K562 (cell line): ENCODE measurements around the gene LLGL2. TPM values are rescaled to one million over a fixed set of nuclear protein-coding genes. Genes with fewer than 3 reads are reported as not detected.
A peak's percentile ranks its signal among the peaks of the same experiment; 100 is the strongest.

Experiments
- ATAC-seq: fragments of 200-7000 bp; cut with Tn5 transposase; 3 replicates; pipeline ENCODE4 v1.9.1; 2020; ENCODE audit warnings: moderate library complexity
- BruUV-seq: library from RNA; stranded (reverse); fragments of 400-500 nt; replicated peaks from 2 replicates; lab custom pipeline; 2021; lab: Mats Ljungman, UMichigan
- CTCF ChIA-PET: fragments of 300-600 bp; formaldehyde crosslinking; extraction: SDS; loops from one replicate; lab custom pipeline; 2021; ENCODE audit warnings: low intra/inter-chr PET ratio; lab: Yijun Ruan, JAX
- POLR2A ChIA-PET: fragments of 300-600, 350-650 bp; sonication (Branson Sonifier 250); formaldehyde crosslinking; extraction: SDS; loops from one replicate; lab custom pipeline; 2021; ENCODE audit warnings: antibody characterized with exemption, inconsistent platforms; lab: Yijun Ruan, JAX
- DNase-seq, 4 experiments: peaks; one replicate each; pipeline versions ENCODE4 v3.0.0 to v3.0.0-alpha.2; 2011 to 2018; ENCODE audit warnings: low spot score in 3 of 4, mixed read lengths in 3 of 4; ENCODE audit errors: extremely low read depth in 1 of 4
- FAIRE-seq: peaks from 2 replicates; lab custom pipeline; 2011; peaks lifted over from hg19 to GRCh38; lab: Jason Lieb, UNC
- H2AFZ ChIP-seq: 2 replicates; pipeline ENCODE4 v1.6.0; 2011; ENCODE audit warnings: low read depth, low read length, control low read depth, inconsistent platforms
- H3K27ac ChIP-seq: fragments of 200-600 bp; 3 replicates; pipeline ENCODE4 v1.8.0; 2011; ENCODE audit warnings: low read depth, mild to moderate bottlenecking, control low read depth, inconsistent platforms, low read length, moderate library complexity, mixed read lengths; ENCODE audit errors: extremely low read depth
- H3K27me3 ChIP-seq, 2 experiments: fragments of 300-600 bp in 1 of 2; 2 replicates in 1 of 2; 3 replicates in 1 of 2; pipeline versions ENCODE4 v1.6.0 to v1.8.0; 2011; ENCODE audit warnings: inconsistent platforms in 2 of 2, low read length in 2 of 2, mild to moderate bottlenecking in 1 of 2, mixed read lengths in 1 of 2, moderate library complexity in 1 of 2; ENCODE audit not compliant: control insufficient read depth in 2 of 2, insufficient read depth in 2 of 2
- H3K36me3 ChIP-seq: fragments of 300-600 bp; 3 replicates; pipeline ENCODE4 v1.8.0; 2011; ENCODE audit warnings: mild to moderate bottlenecking, low read length, inconsistent platforms; ENCODE audit not compliant: control insufficient read depth, insufficient read depth
- H3K4me1 ChIP-seq, 2 experiments: fragments of 200-600 bp in 1 of 2; replicated peaks in 1 of 2; 2 replicates in 1 of 2; 3 replicates in 1 of 2; pipeline versions ENCODE4 v1.5.1 to v1.8.0; 2011; ENCODE audit warnings: inconsistent platforms in 2 of 2, low read length in 2 of 2, mild to moderate bottlenecking in 1 of 2, mixed read lengths in 1 of 2, moderate library complexity in 1 of 2; ENCODE audit not compliant: control insufficient read depth in 2 of 2, insufficient read depth in 2 of 2
- H3K4me2 ChIP-seq: 2 replicates; pipeline ENCODE4 v1.6.1; 2011; ENCODE audit warnings: low read length, control low read depth, inconsistent platforms, mixed read lengths; ENCODE audit not compliant: insufficient read depth
- H3K4me3 ChIP-seq: fragments of 200-600 bp; sonication (generic), shearing (Covaris generic); 2 replicates; pipeline ENCODE4 v1.5.1; 2016; ENCODE audit warnings: control low read depth, inconsistent platforms
- H3K79me2 ChIP-seq: fragments of 200-600 bp; 3 replicates; pipeline ENCODE4 v1.8.0; 2011; ENCODE audit warnings: low read length, inconsistent platforms; ENCODE audit not compliant: control insufficient read depth, insufficient read depth
- H3K9ac ChIP-seq, 2 experiments: 2 replicates each; pipeline versions ENCODE4 v1.6.0 to v1.6.1; 2011; ENCODE audit warnings: low read depth in 2 of 2, low read length in 2 of 2, control low read depth in 1 of 2, inconsistent platforms in 1 of 2, mild to moderate bottlenecking in 1 of 2, mixed read lengths in 1 of 2; ENCODE audit not compliant: insufficient read depth in 1 of 2
- H3K9me1 ChIP-seq: one replicate; pipeline ENCODE4 v1.6.0; 2011; ENCODE audit warnings: inconsistent platforms, mild to moderate bottlenecking, low read length, moderate library complexity; ENCODE audit not compliant: control insufficient read depth, insufficient read depth
- H3K9me3 ChIP-seq: replicated peaks from 2 replicates; pipeline ENCODE4 v1.5.1; 2011; ENCODE audit warnings: low read depth, low read length, inconsistent platforms; ENCODE audit not compliant: control insufficient read depth, insufficient read depth
- H4K20me1 ChIP-seq: replicated peaks from 2 replicates; pipeline ENCODE4 v1.6.1; 2011; ENCODE audit warnings: low read length, inconsistent platforms, mixed read lengths; ENCODE audit not compliant: control insufficient read depth, insufficient read depth
- CCNT2 ChIP-seq: IDR thresholded peaks from 2 replicates; pipeline ENCODE4 v1.6.1; 2011; ENCODE audit warnings: borderline replicate concordance, low read depth, mild to moderate bottlenecking, moderate library complexity, mixed read lengths, low read length; ENCODE audit not compliant: insufficient read length; ENCODE audit errors: extremely low read depth
- IFI16 ChIP-seq: fragments of 250-450 bp; sonication (Bioruptor Pico); IDR thresholded peaks from 2 replicates; pipeline ENCODE4 v2.1.2; 2022; ENCODE audit warnings: mild to moderate bottlenecking, inconsistent platforms
- JUNB ChIP-seq: fragments of 450-650 bp; formaldehyde crosslinking; conservative IDR thresholded peaks from 2 replicates; pipeline ENCODE4 v1.4.0; 2020; ENCODE audit warnings: mild to moderate bottlenecking
- MLLT1 ChIP-seq, 2 experiments: fragments of 450-650 bp; IDR thresholded peaks; 2 replicates each; pipeline ENCODE4 v1.6.1; 2016
- YBX1 ChIP-seq: fragments of 450-650 bp; IDR thresholded peaks from 2 replicates; pipeline ENCODE4 v1.7.1; 2016; ENCODE audit warnings: mild to moderate bottlenecking
- ZFP91 ChIP-seq: sonication (generic); formaldehyde crosslinking; IDR thresholded peaks from 2 replicates; pipeline ENCODE4 v1.8.0; 2022; ENCODE audit warnings: mild to moderate bottlenecking, missing genetic modification reagents
- ZFX ChIP-seq: sonication (generic); formaldehyde crosslinking; IDR thresholded peaks from 2 replicates; pipeline ENCODE4 v1.8.0; 2022; ENCODE audit warnings: mild to moderate bottlenecking, missing genetic modification reagents, moderate library complexity
- ZNF830 ChIP-seq: fragments of 250-450 bp; sonication (Bioruptor Pico); IDR thresholded peaks from 2 replicates; pipeline ENCODE4 v1.5.0; 2021; ENCODE audit warnings: mild to moderate bottlenecking
- WGBS: fragments of 100-300 bp; shearing (Covaris generic); methylation state at CpG from one replicate; pipeline ENCODE4 v1.1.6; 2016; ENCODE audit warnings: low coverage, mixed read lengths; ENCODE audit not compliant: insufficient coverage; ENCODE audit errors: missing lambda C conversion rate; 5-methylcytosine and 5-hydroxymethylcytosine counted together
- in situ Hi-C: fragments of 300-500 bp; cut with MboI; formaldehyde crosslinking; loops from 4 replicates; pipeline ENCODE4 v1.15.0; 2018; ENCODE audit warnings: inconsistent platforms, mixed read lengths
- intact Hi-C: fragments of 100-400 bp; cut with micrococcal nuclease; formaldehyde crosslinking; loops from 2 replicates; pipeline ENCODE4 v1.14.2; 2022
- polyA plus RNA-seq, 8 experiments: library from polyadenylated mRNA; depleted of rRNA in 4 of 8; stranded (reverse) in 5 of 8; unstranded in 3 of 8; fragments of >200 nt; fragmentation: Nextera tagmentation in 2 of 8; fragmentation: Illumina TruSeq in 1 of 8; extraction: Ambion mirVana in 2 of 8; extraction: Trizol in 1 of 8; gene quantifications; 2 replicates each; pipeline versions ENCODE4 v1.2.1 to v1.2.3, GENCODE V29; 2011 to 2014; ENCODE audit warnings: inconsistent platforms in 1 of 8, missing spikeins in 1 of 8
- total RNA-seq, 7 experiments: library from RNA; depleted of rRNA in 6 of 7; stranded (reverse); fragments of >200 nt in 6 of 7; fragmentation: Illumina TruSeq in 2 of 7; extraction: Trizol in 2 of 7; gene quantifications; 2 replicates each; pipeline versions ENCODE4 v1.2.1 to v1.2.3, GENCODE V29; 2011 to 2021; ENCODE audit warnings: low replicate concordance in 1 of 7
- TF ChIP-seq, protein P1 (sequence below), 3 experiments: fragments of 200-800 bp in 1 of 3; sonication (Bioruptor generic) in 1 of 3; sonication (generic) in 1 of 3; formaldehyde crosslinking in 1 of 3; IDR thresholded peaks; 2 replicates each; pipeline versions ENCODE4 v1.6.1 to v1.8.0; 2016 to 2022; ENCODE audit warnings: mild to moderate bottlenecking in 2 of 3, missing compliant biosample characterization in 2 of 3, missing genetic modification characterization in 2 of 3, missing genetic modification reagents in 1 of 3
- TF ChIP-seq, protein P2 (sequence below), 2 experiments: IDR thresholded peaks; 2 replicates each; pipeline ENCODE4 v1.6.1; 2011; ENCODE audit warnings: borderline replicate concordance in 1 of 2, control low read depth in 1 of 2, low read depth in 1 of 2, low read length in 1 of 2, mild to moderate bottlenecking in 1 of 2, mixed read lengths in 1 of 2, moderate library complexity in 1 of 2; ENCODE audit not compliant: insufficient read depth in 1 of 2, insufficient read length in 1 of 2, poor library complexity in 1 of 2, severe bottlenecking in 1 of 2; ENCODE audit errors: extremely low read depth in 1 of 2
- TF ChIP-seq, protein P3 (sequence below): sonication (generic); formaldehyde crosslinking; IDR thresholded peaks from 2 replicates; pipeline ENCODE4 v1.8.1; 2022; ENCODE audit warnings: missing genetic modification reagents

LLGL2 gene
- total and polyA plus RNA-seq, 9 of the 15 experiments (the other 6 are each of a cell fraction or from before 2014, with no cell fraction given) = 0.32 to 24.4 (median 10.2) TPM

DNA sequence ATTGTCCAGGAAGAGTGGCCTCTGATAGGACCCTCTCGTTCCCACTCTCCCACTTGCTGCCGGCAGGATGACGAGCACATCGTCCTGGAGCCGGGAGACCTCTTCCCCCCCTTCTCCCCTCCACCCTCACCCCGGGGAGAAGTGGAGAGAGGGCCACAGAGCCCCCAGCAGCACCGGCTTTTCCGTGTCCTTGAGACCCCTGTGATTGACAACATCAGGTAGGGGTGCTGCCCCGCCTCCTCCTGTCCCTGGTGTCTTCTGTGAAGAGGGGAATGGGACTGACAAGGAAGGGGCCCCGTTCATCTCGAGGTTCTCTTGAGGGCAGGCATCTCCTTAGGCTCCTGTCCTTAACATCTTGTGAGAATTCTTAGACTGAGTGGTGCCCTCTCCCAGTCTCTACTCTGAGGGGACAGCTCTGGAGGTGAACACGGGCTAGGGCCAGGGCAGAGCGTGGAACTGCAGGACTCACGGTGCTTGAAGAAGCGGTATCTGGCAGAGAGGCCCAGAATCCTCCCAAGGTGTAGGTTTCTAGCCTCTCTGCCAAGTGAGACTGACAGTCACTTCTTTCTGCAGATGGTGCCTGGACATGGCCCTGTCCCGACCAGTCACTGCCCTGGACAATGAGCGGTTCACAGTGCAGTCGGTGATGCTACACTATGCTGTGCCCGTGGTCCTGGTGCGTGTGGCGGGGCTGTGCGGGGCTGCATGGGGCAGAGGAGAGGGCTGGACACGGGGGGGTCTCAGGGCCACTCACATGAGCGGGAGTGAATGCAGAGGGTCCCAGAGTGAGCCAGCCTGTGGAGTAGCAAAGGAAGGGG, 36.6 kb upstream of the LLGL2 start (continued):
- TF ChIP-seq, protein P1, sequence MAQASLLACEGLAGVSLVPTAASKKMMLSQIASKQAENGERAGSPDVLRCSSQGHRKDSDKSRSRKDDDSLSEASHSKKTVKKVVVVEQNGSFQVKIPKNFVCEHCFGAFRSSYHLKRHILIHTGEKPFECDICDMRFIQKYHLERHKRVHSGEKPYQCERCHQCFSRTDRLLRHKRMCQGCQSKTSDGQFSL (CRISPR knock-in tag; IDR thresholded peaks at IDR 0.05) = no peak
- TF ChIP-seq, protein P1 (tag; IDR thresholded peaks at IDR 0.05) = no peak
- TF ChIP-seq, all 486 proteins: peak for 0

DNA sequence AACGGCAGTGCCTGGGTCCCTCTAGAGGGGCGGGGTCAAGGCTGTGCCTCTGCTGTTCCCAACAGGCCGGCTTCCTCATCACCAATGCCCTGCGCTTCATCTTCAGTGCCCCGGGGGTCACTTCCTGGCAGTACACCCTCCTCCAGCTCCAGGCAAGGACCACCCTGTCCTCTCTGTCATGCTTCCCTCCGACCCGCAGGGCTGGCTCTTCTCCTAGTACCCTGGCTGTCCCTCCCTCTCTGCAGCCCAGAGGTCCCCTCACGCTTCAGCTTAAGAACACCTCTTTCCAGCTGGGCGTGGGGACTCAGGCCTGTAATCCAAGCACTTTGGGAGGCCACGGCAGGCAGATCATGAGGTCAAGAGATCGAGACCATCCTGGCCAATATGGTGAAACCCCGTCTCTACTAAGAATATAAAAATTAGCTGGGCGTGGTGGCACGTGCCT, 36.0 kb upstream of the LLGL2 start:
- intact Hi-C loops (no loop called here), in situ Hi-C loops (no loop called here)
- Histone ChIP-seq H3K9me3 (no peaks in the 10 kb centered on the region), H3K79me2 (0 out of 3 replicates have a peak, but pooled peaks cover 2% of the 10 kb centered on the region), H3K9me1 (no peaks in the 10 kb centered on the region), H2AFZ (no peak overlapping the region), H3K27ac (no peak overlapping the region), H3K4me2 (no peak overlapping the region), H3K4me1 (peaks cover 11 to 37% of the 10 kb centered on the region in 2 experiments; a peak in 4 of 5 replicates), H3K9ac (peak overlapping the region in 1 of 2 experiments; percentile 43; a peak in 2 of 4 replicates), H3K36me3 (peaks cover 20% of the 10 kb centered on the region; the same call in 1 of the 3 replicates), H3K27me3 (no peaks in the 10 kb centered on the region), H4K20me1 (peaks cover 10% of the 10 kb centered on the region; the same call in 1 of the 2 replicates), H3K4me3 (no peak overlapping the region)
- no peak for DNase-seq
- ChIA-PET POLR2A (interaction anchor here (0.9 to 1.0 kb wide), 2 partner anchors 9 to 10 kb away, joined by 3 to 4 read pairs; no protein-coding TSS in a partner anchor), CTCF (no interaction called here)
- WGBS = 68% methylated on average over 7 of the region's 14 CpGs
- no peak for ATAC-seq
- no TSS peak for BruUV-seq
- no peak for FAIRE-seq
- TF ChIP-seq JUNB (no peak), CCNT2 (no peak), MLLT1 (IDR thresholded peaks at IDR 0.05) (no peak), YBX1 (no peak), ZNF830 (no peak), ZFP91 (no peak), IFI16 (CRISPR knock-in tag) (no peak), ZFX (no peak)
- TF ChIP-seq, protein P2, sequence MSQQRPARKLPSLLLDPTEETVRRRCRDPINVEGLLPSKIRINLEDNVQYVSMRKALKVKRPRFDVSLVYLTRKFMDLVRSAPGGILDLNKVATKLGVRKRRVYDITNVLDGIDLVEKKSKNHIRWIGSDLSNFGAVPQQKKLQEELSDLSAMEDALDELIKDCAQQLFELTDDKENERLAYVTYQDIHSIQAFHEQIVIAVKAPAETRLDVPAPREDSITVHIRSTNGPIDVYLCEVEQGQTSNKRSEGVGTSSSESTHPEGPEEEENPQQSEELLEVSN (IDR thresholded peaks at IDR 0.05; ENCODE audit: borderline replicate concordance in 1 of 2, extremely low read depth in 1 of 2, insufficient read depth in 1 of 2, insufficient read length in 1 of 2, low read depth in 1 of 2, low read length in 1 of 2, poor library complexity in 1 of 2, severe bottlenecking in 1 of 2) = no peak
- TF ChIP-seq, protein P3, sequence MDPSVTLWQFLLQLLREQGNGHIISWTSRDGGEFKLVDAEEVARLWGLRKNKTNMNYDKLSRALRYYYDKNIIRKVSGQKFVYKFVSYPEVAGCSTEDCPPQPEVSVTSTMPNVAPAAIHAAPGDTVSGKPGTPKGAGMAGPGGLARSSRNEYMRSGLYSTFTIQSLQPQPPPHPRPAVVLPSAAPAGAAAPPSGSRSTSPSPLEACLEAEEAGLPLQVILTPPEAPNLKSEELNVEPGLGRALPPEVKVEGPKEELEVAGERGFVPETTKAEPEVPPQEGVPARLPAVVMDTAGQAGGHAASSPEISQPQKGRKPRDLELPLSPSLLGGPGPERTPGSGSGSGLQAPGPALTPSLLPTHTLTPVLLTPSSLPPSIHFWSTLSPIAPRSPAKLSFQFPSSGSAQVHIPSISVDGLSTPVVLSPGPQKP (CRISPR knock-in tag) = no peak
